BLaER1 treated with 17β-estradiol and CSF1 and Interleukin-3, amounts not matched to agents 10 nM and 100 nM (cell line): Measurements from ENCODE around the gene DYNC2H1.

Experiments
- H3K27ac ChIP-seq, 11 experiments: shearing (Covaris generic); formaldehyde crosslinking; 2 replicates each; pipeline ENCODE4 v1.8.1; 2022
- H3K27me3 ChIP-seq, 11 experiments: shearing (Covaris generic); formaldehyde crosslinking; 2 replicates each; pipeline ENCODE4 v1.8.1; 2022
- H3K36me3 ChIP-seq, 11 experiments: shearing (Covaris generic); formaldehyde crosslinking; 2 replicates each; pipeline ENCODE4 v1.8.1; 2022
- H3K4me1 ChIP-seq, 10 experiments: shearing (Covaris generic); formaldehyde crosslinking; 2 replicates each; pipeline ENCODE4 v1.8.1; 2022
- H3K4me2 ChIP-seq, 11 experiments: shearing (Covaris generic); formaldehyde crosslinking; 2 replicates each; pipeline ENCODE4 v1.8.1; 2022
- H3K4me3 ChIP-seq, 10 experiments: shearing (Covaris generic); formaldehyde crosslinking; 2 replicates each; pipeline ENCODE4 v1.8.1; 2022
- H3K9ac ChIP-seq, 11 experiments: shearing (Covaris generic); formaldehyde crosslinking; 2 replicates each; pipeline ENCODE4 v1.8.1; 2022
- H3K9me3 ChIP-seq, 11 experiments: shearing (Covaris generic); formaldehyde crosslinking; replicated peaks in 1 of 11; 2 replicates each; pipeline ENCODE4 v1.8.1; 2022
- H4K20me1 ChIP-seq, 11 experiments: shearing (Covaris generic); formaldehyde crosslinking; 2 replicates each; pipeline ENCODE4 v1.8.1; 2022
- Cebpa-rat ChIP-seq, 11 experiments: shearing (Covaris generic); IDR thresholded peaks; 2 replicates each; pipeline ENCODE4 v1.8.1; 2022

DYNC2H1 gene

DNA sequence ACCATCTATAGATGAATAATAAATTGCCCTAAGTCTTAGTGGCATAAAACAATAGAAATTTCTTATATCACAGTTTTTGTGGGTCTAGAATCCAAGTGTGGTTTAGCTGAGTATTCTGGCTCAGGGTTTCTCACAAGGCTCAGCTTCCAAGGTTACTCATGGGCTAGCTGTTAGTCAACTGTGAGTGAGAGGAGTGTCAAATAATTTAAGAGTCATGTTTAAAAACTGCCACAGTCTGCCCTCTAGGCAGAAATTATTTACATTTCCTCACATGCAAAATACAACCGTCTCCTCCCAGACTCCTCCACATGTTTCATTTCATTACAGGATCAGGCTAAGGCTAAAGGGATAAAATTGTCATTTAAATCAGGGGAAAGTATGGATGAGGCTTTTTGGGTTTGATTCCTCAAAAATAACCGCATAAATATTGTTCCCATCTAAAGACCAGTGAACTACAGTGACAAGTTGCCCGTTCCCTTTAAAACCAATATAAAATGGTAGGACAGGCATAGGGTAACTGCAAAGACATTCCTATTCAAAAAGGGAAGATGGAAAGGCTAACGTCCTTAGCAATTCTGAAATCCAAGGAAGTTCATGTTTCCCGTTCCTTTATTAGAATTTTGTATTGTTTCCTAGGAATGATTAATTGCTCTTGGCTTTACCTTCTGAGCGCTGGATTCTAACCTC lies 324.3 kb downstream of the DYNC2H1 start:
- H3K27ac ChIP-seq: no peak overlapping the region
- no peaks in the 10 kb centered on the region for H3K4me1 ChIP-seq
- no peaks in the 10 kb centered on the region for H4K20me1 ChIP-seq
- no peak overlapping the region for H3K4me3 ChIP-seq
- peaks cover 0 to 15% (median 0%) of the 10 kb centered on the region in 11 experiments; a peak in 3 of 22 replicates for H3K36me3 ChIP-seq
- TF ChIP-seq Cebpa-rat (IDR thresholded peaks at IDR 0.05): no peak
- no peak overlapping the region for H3K9ac ChIP-seq
- no peaks in the 10 kb centered on the region for H3K9me3 ChIP-seq
- no peaks in the 10 kb centered on the region for H3K27me3 ChIP-seq
- H3K4me2 ChIP-seq: no peak overlapping the region

DNA sequence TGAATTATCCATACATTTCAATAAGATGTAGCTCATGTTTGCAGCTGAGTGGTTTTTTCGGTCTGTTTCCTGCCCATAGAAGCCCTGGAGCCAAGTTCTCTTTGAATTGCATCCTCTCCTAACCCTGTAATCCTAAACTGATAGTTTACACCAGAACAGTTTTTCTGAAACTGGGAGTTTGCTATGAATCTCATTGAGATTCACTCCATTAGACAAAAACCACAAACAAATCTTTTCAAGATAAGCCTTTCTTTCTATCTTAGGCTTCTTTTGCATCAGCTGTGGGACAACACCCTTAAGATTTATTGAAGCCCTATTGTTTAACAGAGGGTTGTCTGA lies 324.8 kb downstream of the DYNC2H1 start:
- Histone ChIP-seq H4K20me1 (no peaks in the 10 kb centered on the region), H3K4me3 (no peak overlapping the region), H3K27me3 (no peaks in the 10 kb centered on the region), H3K4me1 (no peaks in the 10 kb centered on the region), H3K27ac (no peak overlapping the region), H3K9ac (no peak overlapping the region), H3K36me3 (peaks cover 0 to 15% (median 0%) of the 10 kb centered on the region in 11 experiments; a peak in 3 of 22 replicates), H3K4me2 (no peak overlapping the region), H3K9me3 (no peaks in the 10 kb centered on the region)
- no peak for TF ChIP-seq Cebpa-rat (IDR thresholded peaks at IDR 0.05)

DNA sequence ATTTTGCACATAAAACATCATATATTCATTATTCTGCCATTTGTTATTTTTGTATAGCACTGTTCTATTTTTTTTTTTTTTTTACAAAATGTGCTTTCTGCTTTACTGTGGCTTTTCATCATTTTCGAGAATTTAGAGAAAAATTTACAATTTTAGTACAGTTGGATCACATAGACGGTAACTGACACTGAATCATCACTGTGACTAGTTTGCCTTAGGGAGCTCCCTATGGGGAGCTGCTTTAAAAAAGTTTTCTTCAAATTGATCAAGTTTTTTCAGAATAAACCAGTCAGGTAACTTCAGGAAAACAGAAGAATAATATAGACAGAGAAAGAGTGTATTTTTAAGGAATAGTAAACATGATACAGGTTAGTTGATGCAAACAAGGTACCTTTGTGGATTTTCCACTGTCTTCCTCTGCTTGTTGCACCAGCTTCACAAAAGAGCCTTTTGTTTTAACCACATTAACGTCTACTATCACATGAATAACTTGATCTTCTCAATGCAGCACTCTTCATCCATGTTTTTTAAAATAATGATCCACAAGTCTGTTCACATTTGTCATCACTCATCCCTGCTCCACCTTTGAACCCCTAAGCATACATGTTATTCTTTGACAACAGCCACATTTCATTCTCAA lies 327.0 kb downstream of the DYNC2H1 start:
- Histone ChIP-seq H3K27ac (no peak overlapping the region), H3K9ac (no peak overlapping the region), H3K27me3 (no peaks in the 10 kb centered on the region), H3K4me3 (no peak overlapping the region), H3K4me1 (no peaks in the 10 kb centered on the region), H3K4me2 (no peak overlapping the region), H4K20me1 (no peaks in the 10 kb centered on the region), H3K9me3 (no peaks in the 10 kb centered on the region), H3K36me3 (peaks cover 0 to 15% (median 0%) of the 10 kb centered on the region in 11 experiments; a peak in 3 of 22 replicates)
- no peak for TF ChIP-seq Cebpa-rat (IDR thresholded peaks at IDR 0.05)

DNA sequence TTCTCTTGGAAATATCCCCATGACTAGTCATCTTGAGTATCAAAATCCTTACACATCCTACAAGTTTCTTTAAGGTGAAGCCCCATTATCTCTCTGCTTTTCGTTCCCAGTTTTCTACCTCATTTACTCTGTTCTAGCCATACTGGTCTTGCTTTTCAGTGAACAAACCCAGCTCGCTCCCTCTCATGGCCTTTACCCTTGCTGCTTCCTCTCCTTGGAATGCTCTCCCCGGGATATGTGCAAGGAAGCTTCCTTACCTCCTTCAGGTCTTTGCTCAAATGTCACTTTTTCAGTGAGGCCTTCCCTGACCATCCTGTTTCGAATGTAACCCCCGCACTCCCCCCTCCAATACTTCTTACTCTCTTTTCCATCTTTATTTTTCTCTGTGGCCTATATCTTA lies 331.8 kb downstream of the DYNC2H1 start:
- H3K4me2 ChIP-seq: no peak overlapping the region
- H4K20me1 ChIP-seq: no peaks in the 10 kb centered on the region
- H3K4me1 ChIP-seq: no peaks in the 10 kb centered on the region
- H3K4me3 ChIP-seq: no peak overlapping the region
- H3K9ac ChIP-seq: no peak overlapping the region
- no peaks in the 10 kb centered on the region for H3K9me3 ChIP-seq
- H3K27ac ChIP-seq: no peak overlapping the region
- H3K36me3 ChIP-seq: peaks cover 0 to 13% (median 0%) of the 10 kb centered on the region in 11 experiments; a peak in 3 of 22 replicates
- no peaks in the 10 kb centered on the region for H3K27me3 ChIP-seq
- TF ChIP-seq Cebpa-rat (IDR thresholded peaks at IDR 0.05): no peak

DNA sequence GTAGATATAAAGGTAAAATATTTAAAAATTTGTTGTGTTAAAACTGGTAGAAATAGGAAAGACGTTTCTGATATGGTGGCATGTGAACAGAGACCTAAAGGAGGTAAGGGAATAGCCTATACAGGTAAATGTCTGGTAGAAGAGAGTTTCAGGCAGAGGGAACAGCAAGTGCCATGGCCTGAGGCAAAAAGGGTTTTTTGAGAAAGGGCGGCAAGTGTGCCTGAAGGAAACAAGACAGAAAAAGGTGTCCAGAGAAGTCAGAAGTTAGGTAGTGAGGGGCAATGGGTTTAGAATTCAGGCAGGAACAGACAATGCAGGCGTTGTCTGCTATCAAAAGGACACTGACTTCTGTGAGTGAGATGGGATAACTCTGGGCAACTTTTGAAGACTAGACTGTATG lies 339.7 kb downstream of the DYNC2H1 start:
- TF ChIP-seq Cebpa-rat (IDR thresholded peaks at IDR 0.05): no peak
- H3K4me3 ChIP-seq: no peak overlapping the region
- H4K20me1 ChIP-seq: no peaks in the 10 kb centered on the region
- no peak overlapping the region for H3K9ac ChIP-seq
- no peak overlapping the region for H3K4me2 ChIP-seq
- no peaks in the 10 kb centered on the region for H3K9me3 ChIP-seq
- no peaks in the 10 kb centered on the region for H3K36me3 ChIP-seq
- H3K4me1 ChIP-seq: peaks cover 0 to 8% (median 0%) of the 10 kb centered on the region in 10 experiments; a peak in 2 of 20 replicates
- H3K27me3 ChIP-seq: no peaks in the 10 kb centered on the region
- no peak overlapping the region for H3K27ac ChIP-seq

DNA sequence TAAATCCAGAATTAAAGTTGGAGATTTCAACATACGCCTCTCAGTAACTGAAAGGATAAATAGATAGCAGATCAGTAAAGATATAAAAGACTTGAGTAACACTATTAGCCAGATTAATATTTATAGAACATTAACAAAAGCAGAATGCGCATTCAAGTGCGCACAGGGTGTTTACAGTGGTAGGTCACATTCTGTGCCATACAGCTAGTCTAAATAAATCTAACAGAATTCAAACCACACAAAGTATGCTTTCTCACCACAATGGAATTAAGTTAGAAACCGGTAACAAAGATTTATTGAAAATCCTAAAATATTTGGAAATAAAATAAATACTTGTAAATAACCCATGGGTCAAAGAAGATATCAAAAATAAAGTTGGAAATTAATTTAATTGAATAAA lies 341.0 kb downstream of the DYNC2H1 start:
- H3K36me3 ChIP-seq: no peaks in the 10 kb centered on the region
- H3K27me3 ChIP-seq: no peaks in the 10 kb centered on the region
- no peak overlapping the region for H3K4me3 ChIP-seq
- TF ChIP-seq Cebpa-rat (IDR thresholded peaks at IDR 0.05): no peak
- no peak overlapping the region for H3K27ac ChIP-seq
- no peaks in the 10 kb centered on the region for H3K9me3 ChIP-seq
- H3K9ac ChIP-seq: no peak overlapping the region
- peaks cover 0 to 8% (median 0%) of the 10 kb centered on the region in 10 experiments; a peak in 2 of 20 replicates for H3K4me1 ChIP-seq
- no peak overlapping the region for H3K4me2 ChIP-seq
- no peaks in the 10 kb centered on the region for H4K20me1 ChIP-seq

DNA sequence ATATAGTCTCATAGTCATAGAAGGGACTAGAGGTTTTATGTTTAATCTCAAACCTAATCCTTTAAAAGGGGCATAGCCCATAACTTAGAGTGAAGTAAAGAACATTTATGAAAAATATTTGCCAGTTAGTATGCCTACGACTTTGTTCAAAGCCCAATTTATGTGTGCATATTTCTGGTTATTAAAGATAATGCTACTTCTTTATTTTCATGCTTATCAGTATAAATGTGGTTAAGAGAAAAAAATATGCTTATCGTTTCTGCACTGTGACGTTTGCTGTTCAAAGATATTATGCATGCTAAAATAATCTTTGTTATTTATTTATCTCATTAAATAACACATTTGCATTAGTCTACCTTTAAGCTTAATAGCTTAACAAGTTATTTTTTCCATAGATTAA lies 343.9 kb downstream of the DYNC2H1 start:
- H3K9ac ChIP-seq: no peak overlapping the region
- no peak for TF ChIP-seq Cebpa-rat (IDR thresholded peaks at IDR 0.05)
- no peaks in the 10 kb centered on the region for H3K4me1 ChIP-seq
- no peaks in the 10 kb centered on the region for H3K9me3 ChIP-seq
- no peak overlapping the region for H3K27ac ChIP-seq
- no peaks in the 10 kb centered on the region for H3K27me3 ChIP-seq
- H3K4me2 ChIP-seq: no peak overlapping the region
- peaks cover 0 to 7% (median 0%) of the 10 kb centered on the region in 11 experiments; a peak in 2 of 22 replicates for H3K36me3 ChIP-seq
- no peaks in the 10 kb centered on the region for H4K20me1 ChIP-seq
- H3K4me3 ChIP-seq: no peak overlapping the region

DNA sequence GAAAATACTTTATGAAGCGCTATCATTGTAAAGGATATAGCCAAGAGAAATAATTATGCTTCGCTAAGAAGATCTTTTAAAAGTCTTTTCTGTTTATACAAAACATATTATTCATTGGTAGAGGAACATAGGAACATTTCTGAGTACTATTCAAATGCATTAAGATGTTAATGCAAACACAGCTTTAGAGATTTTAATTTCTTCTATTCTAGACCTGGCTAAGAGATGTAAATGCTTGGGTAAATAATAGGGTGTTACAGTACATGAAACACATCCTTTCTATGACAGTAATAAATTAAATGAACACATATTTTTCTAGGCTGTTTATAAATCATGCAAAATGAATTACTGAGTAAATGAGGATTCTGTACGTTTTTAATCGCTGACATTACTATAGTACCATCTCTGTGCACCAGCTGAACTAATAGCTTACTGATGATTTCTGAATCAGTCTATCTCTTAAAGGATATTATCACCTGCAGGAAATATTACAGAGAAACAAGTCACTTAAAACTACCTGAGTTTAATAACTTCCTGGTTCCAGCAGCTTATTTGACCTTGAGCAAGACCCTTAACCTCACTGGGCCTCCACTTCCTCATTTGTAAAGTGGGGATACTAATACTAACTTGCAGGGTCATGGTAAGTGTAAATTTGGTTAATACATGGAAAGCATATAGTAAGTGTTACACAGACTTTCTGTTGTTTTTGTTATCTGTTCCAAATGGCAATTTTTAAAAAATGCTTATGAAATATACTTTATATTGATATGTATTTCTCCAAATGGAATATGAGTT lies 344.9 kb downstream of the DYNC2H1 start:
- no peak overlapping the region for H3K27ac ChIP-seq
- no peak overlapping the region for H3K4me2 ChIP-seq
- no peak overlapping the region for H3K4me3 ChIP-seq
- H3K9ac ChIP-seq: no peak overlapping the region
- H4K20me1 ChIP-seq: no peaks in the 10 kb centered on the region
- H3K27me3 ChIP-seq: no peaks in the 10 kb centered on the region
- H3K36me3 ChIP-seq: peaks cover 0 to 10% (median 0%) of the 10 kb centered on the region in 11 experiments; a peak in 2 of 22 replicates
- no peaks in the 10 kb centered on the region for H3K4me1 ChIP-seq
- no peak for TF ChIP-seq Cebpa-rat (IDR thresholded peaks at IDR 0.05)
- no peaks in the 10 kb centered on the region for H3K9me3 ChIP-seq

DNA sequence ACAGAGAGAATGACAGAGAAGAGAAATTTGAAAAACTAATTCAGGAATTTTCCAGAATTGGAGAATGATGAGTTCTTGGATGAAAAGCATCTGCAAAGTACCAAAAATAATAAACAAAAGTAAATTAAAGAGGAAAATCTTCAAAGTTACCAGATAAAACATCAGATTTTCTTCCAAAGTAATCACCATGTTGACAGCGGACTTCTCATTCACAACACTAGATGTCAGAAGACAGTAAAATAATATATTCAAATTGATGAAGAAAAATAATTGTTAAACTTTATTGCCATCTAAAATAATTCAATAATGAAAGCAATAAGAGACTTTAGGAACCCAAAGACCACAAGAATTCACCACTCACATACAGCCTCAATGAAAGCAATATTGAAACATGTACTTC lies 355.2 kb downstream of the DYNC2H1 start:
- Histone ChIP-seq H3K27ac (no peak overlapping the region), H3K4me1 (no peaks in the 10 kb centered on the region), H3K4me3 (no peak overlapping the region), H4K20me1 (no peaks in the 10 kb centered on the region), H3K9me3 (no peaks in the 10 kb centered on the region), H3K4me2 (no peak overlapping the region), H3K36me3 (no peaks in the 10 kb centered on the region), H3K27me3 (no peaks in the 10 kb centered on the region), H3K9ac (no peak overlapping the region)
- no peak for TF ChIP-seq Cebpa-rat (IDR thresholded peaks at IDR 0.05)
